Skeletal muscle tissue (tissue), 4 donors: ENCODE results near the gene FAS. TPM values are rescaled to one million over a fixed set of nuclear protein-coding genes. Genes with fewer than 3 reads are reported as not detected.

Experiments
- H3K27ac ChIP-seq: one replicate; pipeline ENCODE4 v1.7.0; 2013; ENCODE audit warnings: mild to moderate bottlenecking, low read depth, low read length, inconsistent platforms
- H3K27me3 ChIP-seq, 3 donors: one replicate each; pipeline ENCODE4 v1.7.0; 2013; ENCODE audit warnings: low read length in 3 of 3; ENCODE audit not compliant: control insufficient read depth in 3 of 3, insufficient read depth in 3 of 3
- H3K36me3 ChIP-seq, 3 donors: one replicate each; pipeline ENCODE4 v1.7.0; 2013; ENCODE audit warnings: low read length in 3 of 3; ENCODE audit not compliant: control insufficient read depth in 3 of 3, insufficient read depth in 3 of 3
- H3K4me1 ChIP-seq, 3 donors: one replicate each; pipeline ENCODE4 v1.7.0; 2013; ENCODE audit warnings: low read length in 3 of 3, mild to moderate bottlenecking in 3 of 3; ENCODE audit not compliant: control insufficient read depth in 3 of 3, insufficient read depth in 3 of 3
- H3K4me3 ChIP-seq, 3 donors: one replicate each; pipeline ENCODE4 v1.7.0; 2013; ENCODE audit warnings: low read length in 3 of 3
- H3K9ac ChIP-seq, 3 donors: one replicate each; pipeline ENCODE4 v1.7.0; 2013; ENCODE audit warnings: low read length in 3 of 3, mild to moderate bottlenecking in 3 of 3, moderate library complexity in 2 of 3, low read depth in 1 of 3
- H3K9me3 ChIP-seq, 3 donors: one replicate each; pipeline ENCODE4 v1.7.0; 2013; ENCODE audit warnings: low read length in 3 of 3; ENCODE audit not compliant: control insufficient read depth in 3 of 3
- total RNA-seq: library from RNA; depleted of rRNA; stranded (reverse); fragments of >200 nt; gene quantifications from one replicate; pipeline ENCODE4 v1.2.3, GENCODE V29; 2014
- donor health status: Osteomylitis.

Gene FAS
- total RNA-seq, 1 donor from 2014 or later = 8.4 TPM

- Histone ChIP-seq H3K4me1 (no peaks in the 10 kb centered on the region), H3K9ac (no peak overlapping the region), H3K27ac (no peak overlapping the region), H3K36me3 (no peaks in the 10 kb centered on the region), H3K9me3 (no peaks in the 10 kb centered on the region), H3K4me3 (no peak overlapping the region), H3K27me3 (no peaks in the 10 kb centered on the region)
These were observed 23.8 kb upstream of the FAS start for GRCh38 chr10:88966797-88967196.

GRCh38 chr10:88968391-88968790 is 22.2 kb upstream of the FAS start:
- H3K4me1 ChIP-seq = no peaks in the 10 kb centered on the region
- H3K9ac ChIP-seq = no peak overlapping the region
- no peak overlapping the region for H3K4me3 ChIP-seq
- no peaks in the 10 kb centered on the region for H3K27me3 ChIP-seq
- peak overlapping the region; percentile 28 for H3K27ac ChIP-seq
- no peaks in the 10 kb centered on the region for H3K9me3 ChIP-seq
- no peaks in the 10 kb centered on the region for H3K36me3 ChIP-seq

DNA sequence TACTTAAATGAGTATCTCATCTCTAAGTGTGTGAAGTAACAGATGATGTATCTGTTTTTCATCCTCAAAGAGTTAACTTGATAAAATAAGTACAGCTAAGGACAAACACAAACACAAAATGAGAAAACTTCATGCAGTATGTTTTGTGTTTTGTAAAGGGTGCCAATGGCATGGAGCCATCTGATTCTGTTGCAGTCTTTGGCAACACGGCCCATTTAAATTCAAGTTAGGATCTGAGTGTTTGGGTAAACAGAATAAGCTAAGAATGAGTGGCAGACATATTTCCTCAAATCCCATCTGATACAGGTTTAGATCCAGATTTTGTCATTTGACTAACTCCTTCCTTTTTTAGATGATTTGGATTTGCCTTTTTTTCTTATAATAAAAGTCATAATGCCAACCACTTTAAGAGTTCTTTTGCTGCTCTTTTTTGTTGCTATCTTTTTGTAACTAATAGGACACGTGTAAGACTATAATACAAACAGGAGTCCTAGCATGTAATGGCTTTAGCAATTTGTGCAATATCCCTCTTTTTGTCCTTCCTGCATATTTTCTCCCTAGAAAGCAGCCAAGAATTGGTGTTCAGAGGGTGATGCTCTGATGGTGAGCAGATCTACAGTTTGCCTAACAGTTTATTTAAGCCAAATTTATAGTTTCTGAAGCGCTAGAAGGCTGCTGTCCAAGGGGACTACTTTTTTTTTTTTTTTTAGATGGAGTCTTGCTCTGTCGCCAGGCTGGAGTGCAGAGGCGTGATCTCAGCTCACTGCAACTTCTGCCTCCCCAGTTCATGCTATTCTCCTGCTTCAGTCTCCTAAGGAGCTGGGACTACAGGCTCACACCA is 19.2 kb upstream of the FAS start:
- Histone ChIP-seq H3K4me3 (no peak overlapping the region), H3K36me3 (no peaks in the 10 kb centered on the region), H3K27me3 (no peaks in the 10 kb centered on the region), H3K9ac (no peak overlapping the region), H3K4me1 (peaks cover 0 to 7% (median 0%) of the 10 kb centered on the region in 3 donors), H3K9me3 (no peaks in the 10 kb centered on the region), H3K27ac (no peak overlapping the region)

GRCh38 chr10:88974012-88974411 is 16.6 kb upstream of the FAS start:
- Histone ChIP-seq H3K4me3 (no peak overlapping the region), H3K27me3 (no peaks in the 10 kb centered on the region), H3K9me3 (no peaks in the 10 kb centered on the region), H3K36me3 (no peaks in the 10 kb centered on the region), H3K9ac (no peak overlapping the region), H3K4me1 (peaks cover 0 to 7% (median 0%) of the 10 kb centered on the region in 3 donors), H3K27ac (peak overlapping the region; percentile 16)

GRCh38 chr10:88974446-88975376 is 15.9 kb upstream of the FAS start:
- no peaks in the 10 kb centered on the region for H3K27me3 ChIP-seq
- peak overlapping the region; percentile 46 to 70 (median 58) for H3K9ac ChIP-seq
- H3K27ac ChIP-seq = peak overlapping the region; percentile 16
- H3K4me3 ChIP-seq = peak overlapping the region; percentile 61 to 72 (median 68)
- H3K9me3 ChIP-seq = no peaks in the 10 kb centered on the region
- peaks cover 3 to 12% (median 6%) of the 10 kb centered on the region in 3 donors for H3K4me1 ChIP-seq
- no peaks in the 10 kb centered on the region for H3K36me3 ChIP-seq

DNA sequence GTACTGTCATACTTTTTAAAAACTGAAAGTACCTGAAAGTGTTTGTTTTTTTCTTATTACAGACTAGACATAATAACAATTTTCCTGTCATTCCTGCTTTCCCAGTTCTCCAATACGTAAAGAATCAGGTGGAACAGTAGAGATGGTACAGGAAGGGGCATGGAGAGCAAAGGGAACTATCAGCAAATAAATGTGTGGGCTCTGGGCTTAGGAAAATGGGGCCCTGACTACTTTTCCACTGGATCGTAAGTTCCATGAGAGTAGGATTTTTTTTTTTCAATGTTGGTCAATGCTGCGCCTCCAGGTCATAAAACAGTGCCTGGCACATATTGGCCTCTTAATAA is 15.2 kb upstream of the FAS start:
- Histone ChIP-seq H3K4me3 (peak overlapping the region; percentile 61 to 72 (median 68)), H3K4me1 (peaks cover 4 to 15% (median 10%) of the 10 kb centered on the region in 3 donors), H3K36me3 (no peaks in the 10 kb centered on the region), H3K27me3 (no peaks in the 10 kb centered on the region), H3K27ac (peak overlapping the region; percentile 16), H3K9ac (peak overlapping the region; percentile 46 to 70 (median 58)), H3K9me3 (no peaks in the 10 kb centered on the region)

- H3K36me3 ChIP-seq = no peaks in the 10 kb centered on the region
- H3K27me3 ChIP-seq = no peaks in the 10 kb centered on the region
- no peaks in the 10 kb centered on the region for H3K9me3 ChIP-seq
- H3K9ac ChIP-seq = no peak overlapping the region
- H3K4me1 ChIP-seq = peaks cover 4 to 23% (median 12%) of the 10 kb centered on the region in 3 donors
- H3K4me3 ChIP-seq = no peak overlapping the region
- H3K27ac ChIP-seq = no peak overlapping the region
These were observed 12.1 kb upstream of the FAS start for GRCh38 chr10:88978463-88978862.

- Histone ChIP-seq H3K27ac (peak overlapping the region; percentile 65), H3K9me3 (no peaks in the 10 kb centered on the region), H3K27me3 (no peaks in the 10 kb centered on the region), H3K4me3 (peak overlapping the region in 1 of 3 donors; percentile 26), H3K36me3 (no peaks in the 10 kb centered on the region), H3K4me1 (peaks cover 4 to 23% (median 12%) of the 10 kb centered on the region in 3 donors), H3K9ac (peak overlapping the region in 1 of 3 donors; percentile 2)
These were observed 11.4 kb upstream of the FAS start for GRCh38 chr10:88979153-88979562.

DNA sequence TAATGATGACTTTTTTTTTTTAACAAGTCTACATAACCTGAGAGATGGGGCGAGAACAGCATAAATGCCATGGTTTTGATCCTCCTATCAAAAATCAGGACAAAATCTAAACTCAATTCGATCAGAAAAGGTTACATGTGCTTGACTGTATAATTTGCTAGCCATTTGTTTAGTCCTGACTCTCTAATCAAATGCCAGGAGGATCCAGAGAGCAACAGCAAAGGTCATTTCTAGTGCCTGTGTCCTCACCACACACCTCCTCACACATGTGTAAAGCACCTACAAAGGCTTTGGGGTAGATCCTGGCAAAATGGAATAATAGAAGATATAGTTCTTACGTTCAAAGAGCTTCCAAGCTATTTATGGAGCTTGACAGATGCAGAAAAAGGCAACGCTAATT is 11.0 kb upstream of the FAS start:
- Histone ChIP-seq H3K36me3 (no peaks in the 10 kb centered on the region), H3K4me3 (peak overlapping the region in 1 of 3 donors; percentile 26), H3K27ac (peak overlapping the region; percentile 65), H3K9me3 (no peaks in the 10 kb centered on the region), H3K27me3 (no peaks in the 10 kb centered on the region), H3K9ac (peak overlapping the region in 1 of 3 donors; percentile 2), H3K4me1 (peaks cover 4 to 23% (median 12%) of the 10 kb centered on the region in 3 donors)
